HepG2 (cell line): ENCODE results near the gene BPIFB6.

ENCODE experiments used
- ATF2 ChIP-seq: sonication (generic); formaldehyde crosslinking; IDR thresholded peaks from 2 replicates; pipeline ENCODE4 v1.4.0; 2020; ENCODE audit warnings: missing genetic modification reagents
- TCF7L2 ChIP-seq: IDR thresholded peaks from 2 replicates; pipeline ENCODE4 v1.6.1; 2011; ENCODE audit warnings: mild to moderate bottlenecking, low read depth, low read length, moderate library complexity
- ZBTB7A ChIP-seq: sonication (generic); formaldehyde crosslinking; IDR thresholded peaks from 2 replicates; pipeline ENCODE4 v1.8.0; 2022; ENCODE audit warnings: mild to moderate bottlenecking, missing genetic modification reagents

GRCh38 chr20:33022694-33023438 lies 8.6 kb upstream of the BPIFB6 start:
- no peak for TF ChIP-seq ZBTB7A
- TF ChIP-seq ATF2, result no peak
- no peak for TF ChIP-seq TCF7L2
